GM12878 (cell line): ENCODE measurements around the gene TFF1. TPM values are rescaled to one million over a fixed set of nuclear protein-coding genes. Genes with fewer than 3 reads are reported as not detected.

Experiments used
- ATAC-seq: fragments of 200-7000 bp; cut with Tn5 transposase; 3 replicates; pipeline ENCODE4 v1.9.1; 2020; ENCODE audit warnings: mild to moderate bottlenecking, moderate library complexity
- BruUV-seq: library from RNA; stranded (reverse); fragments of 400-500 nt; replicated peaks from 2 replicates; lab custom pipeline; 2021; lab: Mats Ljungman, UMichigan
- CTCF ChIA-PET: fragments of 300-600 bp; sonication (Branson Sonifier 250); formaldehyde crosslinking; extraction: SDS; loops from one replicate; lab custom pipeline; 2021; ENCODE audit warnings: inconsistent platforms; lab: Yijun Ruan, JAX
- POLR2A ChIA-PET: fragments of 350-600 bp; formaldehyde crosslinking; extraction: SDS; loops from one replicate; lab custom pipeline; 2021; ENCODE audit warnings: inconsistent platforms; lab: Charles Lee
- RAD21 ChIA-PET: fragments of 300-600 bp; sonication (Branson Sonifier 250); formaldehyde crosslinking; loops from one replicate; lab custom pipeline; 2023; ENCODE audit warnings: antibody characterized with exemption; ENCODE audit not compliant: unreplicated experiment; lab: Charles Lee
- SMC1A ChIA-PET: fragments of 300-600 bp; sonication (Branson Sonifier 250); formaldehyde crosslinking; loops from one replicate; lab custom pipeline; 2023; ENCODE audit not compliant: unreplicated experiment, uncharacterized antibody; lab: Charles Lee
- DNase-seq: peaks from one replicate; pipeline ENCODE4 v3.0.0-alpha.2; 2011; ENCODE audit warnings: low read depth, low spot score
- FAIRE-seq: peaks from 3 replicates; lab custom pipeline; 2011; peaks lifted over from hg19 to GRCh38; lab: Jason Lieb, UNC
- H2AFZ ChIP-seq: 2 replicates; pipeline ENCODE4 v1.6.0; 2011; ENCODE audit warnings: low read depth, low read length, control low read depth; ENCODE audit not compliant: control insufficient read depth
- H3K27ac ChIP-seq: 2 replicates; pipeline ENCODE4 v1.5.1; 2011; ENCODE audit warnings: control low read depth; ENCODE audit not compliant: control insufficient read depth, insufficient read depth
- H3K27me3 ChIP-seq, 2 experiments: replicated peaks in 1 of 2; 2 replicates each; pipeline versions ENCODE4 v1.6.0 to v1.6.1; 2011; ENCODE audit warnings: low read length in 1 of 2; ENCODE audit not compliant: control insufficient read depth in 2 of 2, insufficient read depth in 2 of 2
- H3K36me3 ChIP-seq, 2 experiments: 2 replicates each; pipeline ENCODE4 v1.5.1; 2011; ENCODE audit warnings: low read length in 1 of 2; ENCODE audit not compliant: control insufficient read depth in 2 of 2, insufficient read depth in 2 of 2
- H3K4me1 ChIP-seq: 2 replicates; pipeline ENCODE4 v1.6.1; 2011; ENCODE audit warnings: mild to moderate bottlenecking, low read length, moderate library complexity, mixed read lengths; ENCODE audit not compliant: control insufficient read depth, insufficient read depth
- H3K4me2 ChIP-seq: 2 replicates; pipeline ENCODE4 v1.6.0; 2011; ENCODE audit warnings: control low read depth; ENCODE audit not compliant: control insufficient read depth, insufficient read depth
- H3K4me3 ChIP-seq: fragments of 200-600 bp; sonication (generic); 2 replicates; pipeline ENCODE4 v1.5.1; 2016
- H3K79me2 ChIP-seq: 2 replicates; pipeline ENCODE4 v1.6.0; 2011; ENCODE audit warnings: low read length; ENCODE audit not compliant: control insufficient read depth, insufficient read depth
- H3K9ac ChIP-seq: 2 replicates; pipeline ENCODE4 v1.8.0; 2011; ENCODE audit warnings: low read length, control low read depth, mixed read lengths; ENCODE audit not compliant: control insufficient read depth, insufficient read depth
- H3K9me3 ChIP-seq: replicated peaks from 3 replicates; pipeline ENCODE4 v1.5.1; 2011; ENCODE audit warnings: mild to moderate bottlenecking, low read length; ENCODE audit not compliant: control insufficient read depth, insufficient read depth
- H4K20me1 ChIP-seq: 2 replicates; pipeline ENCODE4 v1.6.0; 2011; ENCODE audit not compliant: control insufficient read depth, insufficient read depth
- ATF7 ChIP-seq: fragments of 450-650 bp; IDR thresholded peaks from 2 replicates; pipeline ENCODE4 v1.6.1; 2016; ENCODE audit warnings: low read depth, mild to moderate bottlenecking
- ETV6 ChIP-seq, 2 experiments: fragments of 450-650 bp in 1 of 2; IDR thresholded peaks in 1 of 2; conservative IDR thresholded peaks in 1 of 2; 2 replicates each; pipeline ENCODE4 v1.6.1; 2014; ENCODE audit warnings: antibody characterized with exemption in 1 of 2, borderline replicate concordance in 1 of 2, low read depth in 1 of 2, mild to moderate bottlenecking in 1 of 2, moderate library complexity in 1 of 2
- MYC ChIP-seq: IDR thresholded peaks from 2 replicates; pipeline ENCODE4 v1.6.1; 2011; ENCODE audit warnings: mild to moderate bottlenecking, low read length, moderate library complexity, inconsistent platforms; ENCODE audit not compliant: insufficient read depth, insufficient replicate concordance, insufficient read length, severe bottlenecking
- NR2C2 ChIP-seq: IDR thresholded peaks from 2 replicates; pipeline ENCODE4 v1.6.1; 2011; ENCODE audit warnings: borderline replicate concordance, low read depth; ENCODE audit not compliant: control insufficient read depth, insufficient read length
- REST ChIP-seq: IDR thresholded peaks from 2 replicates; pipeline ENCODE4 v1.6.1; 2012; ENCODE audit warnings: mild to moderate bottlenecking, low read depth, low read length
- SKIL ChIP-seq: fragments of 450-650 bp; IDR thresholded peaks from 2 replicates; pipeline ENCODE4 v1.6.1; 2017; ENCODE audit warnings: mild to moderate bottlenecking, low read depth, inconsistent platforms; ENCODE audit not compliant: poor library complexity, severe bottlenecking
- WGBS: methylation state at CpG from one replicate; pipeline ENCODE4 v1.1.6; 2016; ENCODE audit warnings: low lambda C conversion rate; ENCODE audit not compliant: insufficient replicate concordance, insufficient coverage; ENCODE audit errors: missing lambda C conversion rate; 5-methylcytosine and 5-hydroxymethylcytosine counted together
- in situ Hi-C: fragments of 300-500 bp; cut with MboI; formaldehyde crosslinking; loops from 9 replicates; pipeline ENCODE4 v1.14.3; 2018; ENCODE audit warnings: mixed read lengths
- intact Hi-C: fragments of 100-400 bp; cut with micrococcal nuclease; formaldehyde crosslinking; loops from one replicate; pipeline ENCODE4 v1.14.2; 2022; ENCODE audit not compliant: unreplicated experiment
- polyA plus RNA-seq, 11 experiments: library from polyadenylated mRNA; depleted of rRNA in 4 of 11; unstranded in 6 of 11; stranded (reverse) in 5 of 11; fragments of >200 nt; fragmentation: Nextera tagmentation in 4 of 11; fragmentation: Illumina TruSeq in 1 of 11; extraction: Ambion mirVana in 4 of 11; extraction: Trizol in 1 of 11; gene quantifications; 1 replicate in 1 of 11; 2 replicates in 10 of 11; pipeline versions ENCODE4 v1.2.1 to v1.2.3, GENCODE V29; 2011 to 2016; ENCODE audit warnings: inconsistent platforms in 2 of 11, missing spikeins in 2 of 11, low read depth in 1 of 11
- total RNA-seq, 4 experiments: library from RNA; depleted of rRNA in 3 of 4; stranded (reverse); fragments of >200 nt in 3 of 4; fragmentation: Illumina TruSeq in 1 of 4; extraction: Trizol in 1 of 4; gene quantifications; 2 replicates each; pipeline versions ENCODE4 v1.2.1 to v1.2.3, GENCODE V29; 2013 to 2021

TFF1 gene
- total and polyA plus RNA-seq, 10 of the 15 experiments (the other 5 are each of a cell fraction or from before 2014, with no cell fraction given) = 0.13 TPM; not detected in 9

- TF ChIP-seq ATF7 (no peak), REST (no peak), SKIL (no peak), NR2C2 (no peak)
Observed at GRCh38 chr21:42401820-42402251, 35.5 kb upstream of the TFF1 start (continued).

- ChIA-PET POLR2A (interaction anchor here (0.6 to 5.4 kb wide), 5 partner anchors 13 to 23 kb away, joined by 3 to 34 read pairs (median 8); no protein-coding TSS in a partner anchor), CTCF (interaction anchor here (0.8 to 1.2 kb wide), 2 partner anchors 11 to 66 kb away, joined by 3 read pairs; no protein-coding TSS in a partner anchor), SMC1A (interaction anchor here (0.9 to 3.3 kb wide), 10 partner anchors 9 to 101 kb away, joined by 3 to 18 read pairs (median 6); partner anchors contain the start of gene TFF1), RAD21 (interaction anchor here (1.0 to 3.2 kb wide), 7 partner anchors 8 to 168 kb away, joined by 3 to 19 read pairs (median 5); no protein-coding TSS in a partner anchor)
- Histone ChIP-seq H3K4me1 (peaks cover 10% of the 10 kb centered on the region; the same call in 1 of the 2 replicates), H4K20me1 (no peaks in the 10 kb centered on the region), H3K27ac (peak overlapping the region; percentile 18; the same call in 1 of the 2 replicates), H2AFZ (no peak overlapping the region), H3K9me3 (peaks cover 5% of the 10 kb centered on the region; the same call in 1 of the 3 replicates), H3K9ac (no peak overlapping the region), H3K4me3 (no peak overlapping the region), H3K27me3 (no peaks in the 10 kb centered on the region), H3K79me2 (no peaks in the 10 kb centered on the region), H3K36me3 (no peaks in the 10 kb centered on the region), H3K4me2 (no peak overlapping the region)
- in situ Hi-C loops = no loop called here
- WGBS = 58% methylated on average over 3 of the region's 3 CpGs
- FAIRE-seq (no peak), DNase-seq (no peak), ATAC-seq (no peak)
- TF ChIP-seq ETV6 (conservative IDR thresholded peaks at IDR 0.05 in 1 of 2, IDR thresholded peaks at IDR 0.05 in 1 of 2; ENCODE audit: borderline replicate concordance in 1 of 2, low read depth in 1 of 2) (no peak), MYC (no peak)
- intact Hi-C loops = loop anchor here (2.0 kb wide), 1 partner anchor 20 kb away; no protein-coding TSS in a partner anchor
- no TSS peak for BruUV-seq
Observed at GRCh38 chr21:42401154-42401553, 34.8 kb upstream of the TFF1 start.
